K562 (cell line): ENCODE results near the gene ERGIC3. TPM values are rescaled to one million over a fixed set of nuclear protein-coding genes. Genes with fewer than 3 reads are reported as not detected.

Source experiments
- ARID1B ChIP-seq: fragments of 450-650 bp; IDR thresholded peaks from 2 replicates; pipeline ENCODE4 v1.6.1; 2016; ENCODE audit warnings: antibody characterized with exemption, mild to moderate bottlenecking, inconsistent platforms
- ATF2 ChIP-seq: sonication (generic); formaldehyde crosslinking; IDR thresholded peaks from 2 replicates; pipeline ENCODE4 v1.8.1; 2022; ENCODE audit warnings: missing genetic modification reagents
- CHAMP1 ChIP-seq: fragments of 450-650 bp; IDR thresholded peaks from 2 replicates; pipeline ENCODE4 v1.6.1; 2016; ENCODE audit warnings: mild to moderate bottlenecking
- DPF2 ChIP-seq: fragments of 450-650 bp; IDR thresholded peaks from 2 replicates; pipeline ENCODE4 v1.6.1; 2016
- ELF4 ChIP-seq: fragments of 450-650 bp; formaldehyde crosslinking; IDR thresholded peaks from 2 replicates; pipeline ENCODE4 v1.4.0; 2022; ENCODE audit warnings: missing genetic modification characterization
- EZH2 ChIP-seq: IDR thresholded peaks from 2 replicates; pipeline ENCODE4 v1.6.1; 2012; ENCODE audit warnings: low read depth, mild to moderate bottlenecking, inconsistent platforms, low read length, borderline replicate concordance
- FOXP1 ChIP-seq: sonication (generic); formaldehyde crosslinking; IDR thresholded peaks from 2 replicates; pipeline ENCODE4 v1.8.0; 2022; ENCODE audit warnings: mild to moderate bottlenecking, missing genetic modification reagents
- HDAC8 ChIP-seq: fragments of 450-650 bp; IDR thresholded peaks from 2 replicates; pipeline ENCODE4 v1.6.1; 2016; ENCODE audit warnings: mild to moderate bottlenecking, missing genetic modification characterization, moderate library complexity, missing compliant biosample characterization
- HNRNPUL1 ChIP-seq: fragments of 200-400 bp; formaldehyde crosslinking; IDR thresholded peaks from 2 replicates; pipeline ENCODE4 v1.6.1; 2017; ENCODE audit warnings: low read length
- MAFG ChIP-seq: fragments of 450-650 bp; conservative IDR thresholded peaks from 2 replicates; pipeline ENCODE4 v1.6.1; 2016; ENCODE audit warnings: missing genetic modification characterization, missing compliant biosample characterization
- NR2C2 ChIP-seq, 2 experiments: fragments of 200-800 bp in 1 of 2; sonication (Bioruptor generic) in 1 of 2; sonication (generic) in 1 of 2; formaldehyde crosslinking in 1 of 2; IDR thresholded peaks; 2 replicates each; pipeline versions ENCODE4 v1.6.1 to v1.8.0; 2016 to 2022; ENCODE audit warnings: mild to moderate bottlenecking in 1 of 2, missing compliant biosample characterization in 1 of 2, missing genetic modification characterization in 1 of 2, missing genetic modification reagents in 1 of 2
- PHF8 ChIP-seq: fragments of 200-600 bp; sonication (generic); IDR thresholded peaks from 2 replicates; pipeline ENCODE4 v1.6.1; 2012; ENCODE audit warnings: mixed run types, mild to moderate bottlenecking, inconsistent platforms, low read length, moderate library complexity, borderline replicate concordance
- SMAD1 ChIP-seq: fragments of 150-350 bp; IDR thresholded peaks from 2 replicates; pipeline ENCODE4 v1.6.1; 2014; ENCODE audit warnings: low read length, low read depth; ENCODE audit not compliant: partially characterized antibody
- SNIP1 ChIP-seq: fragments of 450-650 bp; IDR thresholded peaks from 2 replicates; pipeline ENCODE4 v1.7.1; 2017; ENCODE audit warnings: low read depth, mild to moderate bottlenecking
- SRSF3 ChIP-seq: fragments of 200-400 bp; formaldehyde crosslinking; IDR thresholded peaks from 2 replicates; pipeline ENCODE4 v1.6.1; 2016; ENCODE audit warnings: mild to moderate bottlenecking, low read length, moderate library complexity; ENCODE audit not compliant: insufficient read depth
- TAL1 ChIP-seq: fragments of 450-650 bp; IDR thresholded peaks from 2 replicates; pipeline ENCODE4 v1.6.1; 2016; ENCODE audit warnings: mild to moderate bottlenecking
- TEAD2 ChIP-seq: fragments of 450-650 bp; IDR thresholded peaks from 2 replicates; pipeline ENCODE4 v1.6.1; 2016; ENCODE audit warnings: missing genetic modification characterization, control low read depth, missing compliant biosample characterization
- THRA ChIP-seq: fragments of 450-650 bp; IDR thresholded peaks from 2 replicates; pipeline ENCODE4 v1.6.1; 2017; ENCODE audit warnings: mild to moderate bottlenecking, moderate library complexity
- ZNF143 ChIP-seq: sonication (generic); formaldehyde crosslinking; IDR thresholded peaks from 2 replicates; pipeline ENCODE4 v1.9.0; 2022; ENCODE audit warnings: mild to moderate bottlenecking, missing genetic modification reagents
- ZNF165 ChIP-seq: fragments of 250-450 bp; sonication (Bioruptor Pico); IDR thresholded peaks from 2 replicates; pipeline ENCODE4 v1.4.0; 2020; ENCODE audit warnings: borderline replicate concordance
- ZNF224 ChIP-seq: sonication (generic); formaldehyde crosslinking; IDR thresholded peaks from 2 replicates; pipeline ENCODE4 v1.8.0; 2022; ENCODE audit warnings: mild to moderate bottlenecking, missing genetic modification reagents
- ZNF347 ChIP-seq: fragments of 450-650 bp; formaldehyde crosslinking; IDR thresholded peaks from 2 replicates; pipeline ENCODE4 v1.4.0; 2020; ENCODE audit warnings: low read depth, mild to moderate bottlenecking, moderate library complexity
- ZNF444 ChIP-seq: fragments of 250-450 bp; sonication (Bioruptor Pico); IDR thresholded peaks from 2 replicates; pipeline ENCODE4 v1.4.0; 2020; ENCODE audit warnings: mild to moderate bottlenecking, moderate library complexity
- polyA plus RNA-seq, 8 experiments: library from polyadenylated mRNA; depleted of rRNA in 4 of 8; stranded (reverse) in 5 of 8; unstranded in 3 of 8; fragments of >200 nt; fragmentation: Nextera tagmentation in 2 of 8; fragmentation: Illumina TruSeq in 1 of 8; extraction: Ambion mirVana in 2 of 8; extraction: Trizol in 1 of 8; gene quantifications; 2 replicates each; pipeline versions ENCODE4 v1.2.1 to v1.2.3, GENCODE V29; 2011 to 2014; ENCODE audit warnings: inconsistent platforms in 1 of 8, missing spikeins in 1 of 8
- total RNA-seq, 7 experiments: library from RNA; depleted of rRNA in 6 of 7; stranded (reverse); fragments of >200 nt in 6 of 7; fragmentation: Illumina TruSeq in 2 of 7; extraction: Trizol in 2 of 7; gene quantifications; 2 replicates each; pipeline versions ENCODE4 v1.2.1 to v1.2.3, GENCODE V29; 2011 to 2021; ENCODE audit warnings: low replicate concordance in 1 of 7

ERGIC3 gene
- total and polyA plus RNA-seq, 9 of the 15 experiments (the other 6 are each of a cell fraction or from before 2014, with no cell fraction given), result 121 to 278 (median 184) TPM

GRCh38 chr20:35541783-35542662 lies at the start of gene ERGIC3 (continued):
- TF ChIP-seq NR2C2 (CRISPR knock-in tag; IDR thresholded peaks at IDR 0.05) (peak; percentile 97), NR2C2 (tag; IDR thresholded peaks at IDR 0.05) (peak; percentile 98), HNRNPUL1 (no peak), PHF8 (peak; percentile 92; the same call in 1 of the 2 replicates), ZNF444 (no peak), DPF2 (0 out of 2 replicates have a peak, but pooled peaks have one; percentile 36), ZNF143 (CRISPR knock-in tag) (no peak), CHAMP1 (no peak), THRA (no peak), SNIP1 (no peak), ATF2 (CRISPR knock-in tag) (no peak), ZNF347 (no peak), ELF4 (CRISPR knock-in tag) (0 out of 2 replicates have a peak, but pooled peaks have one; percentile 7), TEAD2 (tag) (no peak), ZNF224 (no peak), HDAC8 (tag) (no peak; the same call in 1 of the 2 replicates), ARID1B (0 out of 2 replicates have a peak, but pooled peaks have one; percentile 24), EZH2 (no peak), SRSF3 (no peak), ZNF165 (CRISPR knock-in tag) (no peak), TAL1 (no peak), MAFG (no peak), SMAD1 (no peak), FOXP1 (CRISPR knock-in tag) (no peak)
